K562 (cell line): ENCODE results near the gene ZNF358. TPM values are rescaled to one million over a fixed set of nuclear protein-coding genes. Genes with fewer than 3 reads are reported as not detected.

Source experiments
- ATAC-seq: fragments of 200-7000 bp; cut with Tn5 transposase; 3 replicates; pipeline ENCODE4 v1.9.1; 2020; ENCODE audit warnings: moderate library complexity
- BruUV-seq: library from RNA; stranded (reverse); fragments of 400-500 nt; replicated peaks from 2 replicates; lab custom pipeline; 2021; lab: Mats Ljungman, UMichigan
- CTCF ChIA-PET: fragments of 300-600 bp; formaldehyde crosslinking; extraction: SDS; loops from one replicate; lab custom pipeline; 2021; ENCODE audit warnings: low intra/inter-chr PET ratio; lab: Yijun Ruan, JAX
- POLR2A ChIA-PET: fragments of 300-600, 350-650 bp; sonication (Branson Sonifier 250); formaldehyde crosslinking; extraction: SDS; loops from one replicate; lab custom pipeline; 2021; ENCODE audit warnings: antibody characterized with exemption, inconsistent platforms; lab: Yijun Ruan, JAX
- DNase-seq, 4 experiments: peaks; one replicate each; pipeline versions ENCODE4 v3.0.0 to v3.0.0-alpha.2; 2011 to 2018; ENCODE audit warnings: low spot score in 3 of 4, mixed read lengths in 3 of 4; ENCODE audit errors: extremely low read depth in 1 of 4
- FAIRE-seq: peaks from 2 replicates; lab custom pipeline; 2011; peaks lifted over from hg19 to GRCh38; lab: Jason Lieb, UNC
- H2AFZ ChIP-seq: 2 replicates; pipeline ENCODE4 v1.6.0; 2011; ENCODE audit warnings: low read depth, low read length, control low read depth, inconsistent platforms
- H3K27ac ChIP-seq: fragments of 200-600 bp; 3 replicates; pipeline ENCODE4 v1.8.0; 2011; ENCODE audit warnings: low read depth, mild to moderate bottlenecking, control low read depth, inconsistent platforms, low read length, moderate library complexity, mixed read lengths; ENCODE audit errors: extremely low read depth
- H3K27me3 ChIP-seq, 2 experiments: fragments of 300-600 bp in 1 of 2; 2 replicates in 1 of 2; 3 replicates in 1 of 2; pipeline versions ENCODE4 v1.6.0 to v1.8.0; 2011; ENCODE audit warnings: inconsistent platforms in 2 of 2, low read length in 2 of 2, mild to moderate bottlenecking in 1 of 2, mixed read lengths in 1 of 2, moderate library complexity in 1 of 2; ENCODE audit not compliant: control insufficient read depth in 2 of 2, insufficient read depth in 2 of 2
- H3K36me3 ChIP-seq: fragments of 300-600 bp; 3 replicates; pipeline ENCODE4 v1.8.0; 2011; ENCODE audit warnings: mild to moderate bottlenecking, low read length, inconsistent platforms; ENCODE audit not compliant: control insufficient read depth, insufficient read depth
- H3K4me1 ChIP-seq, 2 experiments: fragments of 200-600 bp in 1 of 2; replicated peaks in 1 of 2; 2 replicates in 1 of 2; 3 replicates in 1 of 2; pipeline versions ENCODE4 v1.5.1 to v1.8.0; 2011; ENCODE audit warnings: inconsistent platforms in 2 of 2, low read length in 2 of 2, mild to moderate bottlenecking in 1 of 2, mixed read lengths in 1 of 2, moderate library complexity in 1 of 2; ENCODE audit not compliant: control insufficient read depth in 2 of 2, insufficient read depth in 2 of 2
- H3K4me2 ChIP-seq: 2 replicates; pipeline ENCODE4 v1.6.1; 2011; ENCODE audit warnings: low read length, control low read depth, inconsistent platforms, mixed read lengths; ENCODE audit not compliant: insufficient read depth
- H3K4me3 ChIP-seq: fragments of 200-600 bp; sonication (generic), shearing (Covaris generic); 2 replicates; pipeline ENCODE4 v1.5.1; 2016; ENCODE audit warnings: control low read depth, inconsistent platforms
- H3K79me2 ChIP-seq: fragments of 200-600 bp; 3 replicates; pipeline ENCODE4 v1.8.0; 2011; ENCODE audit warnings: low read length, inconsistent platforms; ENCODE audit not compliant: control insufficient read depth, insufficient read depth
- H3K9ac ChIP-seq, 2 experiments: 2 replicates each; pipeline versions ENCODE4 v1.6.0 to v1.6.1; 2011; ENCODE audit warnings: low read depth in 2 of 2, low read length in 2 of 2, control low read depth in 1 of 2, inconsistent platforms in 1 of 2, mild to moderate bottlenecking in 1 of 2, mixed read lengths in 1 of 2; ENCODE audit not compliant: insufficient read depth in 1 of 2
- H3K9me1 ChIP-seq: one replicate; pipeline ENCODE4 v1.6.0; 2011; ENCODE audit warnings: inconsistent platforms, mild to moderate bottlenecking, low read length, moderate library complexity; ENCODE audit not compliant: control insufficient read depth, insufficient read depth
- H3K9me3 ChIP-seq: replicated peaks from 2 replicates; pipeline ENCODE4 v1.5.1; 2011; ENCODE audit warnings: low read depth, low read length, inconsistent platforms; ENCODE audit not compliant: control insufficient read depth, insufficient read depth
- H4K20me1 ChIP-seq: replicated peaks from 2 replicates; pipeline ENCODE4 v1.6.1; 2011; ENCODE audit warnings: low read length, inconsistent platforms, mixed read lengths; ENCODE audit not compliant: control insufficient read depth, insufficient read depth
- BCOR ChIP-seq: fragments of 450-650 bp; IDR thresholded peaks from 2 replicates; pipeline ENCODE4 v1.6.1; 2016
- CEBPB ChIP-seq: fragments of 450-650 bp; IDR thresholded peaks from 2 replicates; pipeline ENCODE4 v1.6.1; 2016; ENCODE audit warnings: missing genetic modification characterization, missing compliant biosample characterization
- JUND ChIP-seq, 2 experiments: IDR thresholded peaks; 2 replicates in 1 of 2; 3 replicates in 1 of 2; pipeline ENCODE4 v1.6.1; 2011; ENCODE audit warnings: borderline replicate concordance in 2 of 2, low read depth in 2 of 2, low read length in 2 of 2, improper control_type of control experiment in 1 of 2, missing biosample characterization in 1 of 2, missing genetic modification characterization in 1 of 2, missing genetic modification reagents in 1 of 2
- KDM1A ChIP-seq, 2 experiments: fragments of 450-650 bp; IDR thresholded peaks; 2 replicates each; pipeline ENCODE4 v1.6.1; 2016; ENCODE audit warnings: mild to moderate bottlenecking in 2 of 2
- NFIC ChIP-seq: fragments of 450-650 bp; IDR thresholded peaks from 2 replicates; pipeline ENCODE4 v1.6.1; 2017; ENCODE audit warnings: mild to moderate bottlenecking, inconsistent platforms
- RBM25 ChIP-seq: fragments of 200-400 bp; formaldehyde crosslinking; IDR thresholded peaks from 2 replicates; pipeline ENCODE4 v1.6.1; 2018; ENCODE audit warnings: low read length, low read depth, moderate library complexity; ENCODE audit not compliant: severe bottlenecking
- TGIF2 ChIP-seq: sonication (generic); formaldehyde crosslinking; IDR thresholded peaks from 2 replicates; pipeline ENCODE4 v1.8.1; 2022; ENCODE audit warnings: mild to moderate bottlenecking, missing genetic modification reagents, moderate library complexity
- ZFP30 ChIP-seq: fragments of 250-450 bp; sonication (Bioruptor Pico); IDR thresholded peaks from 2 replicates; pipeline ENCODE4 v1.8.0; 2022; ENCODE audit warnings: moderate library complexity, mild to moderate bottlenecking, inconsistent platforms, borderline replicate concordance
- ZNF124 ChIP-seq: sonication (generic); formaldehyde crosslinking; IDR thresholded peaks from 2 replicates; pipeline ENCODE4 v1.8.1; 2022; ENCODE audit warnings: missing genetic modification reagents
- ZNF134 ChIP-seq: fragments of 250-450 bp; sonication (Bioruptor Pico); conservative IDR thresholded peaks from 2 replicates; pipeline ENCODE4 v1.4.0; 2020
- ZNF184 ChIP-seq: sonication (generic); formaldehyde crosslinking; IDR thresholded peaks from 2 replicates; pipeline ENCODE4 v1.5.0; 2020; ENCODE audit warnings: missing genetic modification reagents
- ZNF445 ChIP-seq: fragments of 250-450 bp; sonication (Bioruptor Pico); IDR thresholded peaks from 2 replicates; pipeline ENCODE4 v1.4.0; 2020; ENCODE audit warnings: low read depth, mild to moderate bottlenecking, moderate library complexity
- WGBS: fragments of 100-300 bp; shearing (Covaris generic); methylation state at CpG from one replicate; pipeline ENCODE4 v1.1.6; 2016; ENCODE audit warnings: low coverage, mixed read lengths; ENCODE audit not compliant: insufficient coverage; ENCODE audit errors: missing lambda C conversion rate; 5-methylcytosine and 5-hydroxymethylcytosine counted together
- in situ Hi-C: fragments of 300-500 bp; cut with MboI; formaldehyde crosslinking; loops from 4 replicates; pipeline ENCODE4 v1.15.0; 2018; ENCODE audit warnings: inconsistent platforms, mixed read lengths
- intact Hi-C: fragments of 100-400 bp; cut with micrococcal nuclease; formaldehyde crosslinking; loops from 2 replicates; pipeline ENCODE4 v1.14.2; 2022
- polyA plus RNA-seq, 8 experiments: library from polyadenylated mRNA; depleted of rRNA in 4 of 8; stranded (reverse) in 5 of 8; unstranded in 3 of 8; fragments of >200 nt; fragmentation: Nextera tagmentation in 2 of 8; fragmentation: Illumina TruSeq in 1 of 8; extraction: Ambion mirVana in 2 of 8; extraction: Trizol in 1 of 8; gene quantifications; 2 replicates each; pipeline versions ENCODE4 v1.2.1 to v1.2.3, GENCODE V29; 2011 to 2014; ENCODE audit warnings: inconsistent platforms in 1 of 8, missing spikeins in 1 of 8
- total RNA-seq, 7 experiments: library from RNA; depleted of rRNA in 6 of 7; stranded (reverse); fragments of >200 nt in 6 of 7; fragmentation: Illumina TruSeq in 2 of 7; extraction: Trizol in 2 of 7; gene quantifications; 2 replicates each; pipeline versions ENCODE4 v1.2.1 to v1.2.3, GENCODE V29; 2011 to 2021; ENCODE audit warnings: low replicate concordance in 1 of 7

ZNF358 gene
- total and polyA plus RNA-seq, 9 of the 15 experiments (the other 6 are each of a cell fraction or from before 2014, with no cell fraction given) = 0.04 to 17.2 (median 4.9) TPM

GRCh38 chr19:7522923-7523667, 7.2 kb downstream of the ZNF358 start (continued):
- TF ChIP-seq KDM1A (IDR thresholded peaks at IDR 0.05) (no peak), ZFP30 (CRISPR knock-in tag) (no peak), NFIC (peak; percentile 55; the same call in 1 of the 2 replicates)

- intact Hi-C loops = no loop called here
- no peak for DNase-seq
- Histone ChIP-seq H3K9me1 (no peaks in the 10 kb centered on the region), H3K9me3 (no peaks in the 10 kb centered on the region), H4K20me1 (no peaks in the 10 kb centered on the region), H3K27me3 (no peaks in the 10 kb centered on the region), H3K9ac (no peak overlapping the region), H3K79me2 (peaks cover 4% of the 10 kb centered on the region; the same call in 2 of the 3 replicates), H3K4me1 (peaks cover 6 to 43% of the 10 kb centered on the region in 2 experiments; a peak in 4 of 5 replicates), H3K36me3 (peaks cover 8% of the 10 kb centered on the region; the same call in 1 of the 3 replicates), H3K4me2 (no peak overlapping the region), H3K4me3 (no peak overlapping the region), H2AFZ (no peak overlapping the region), H3K27ac (no peak overlapping the region)
- in situ Hi-C loops = no loop called here
- CTCF ChIA-PET = no interaction called here
- POLR2A ChIA-PET = interaction anchor here (0.7 kb wide), 1 partner anchor 15 kb away, joined by 3 read pairs; no protein-coding TSS in a partner anchor
- BruUV-seq = no TSS peak
- WGBS = 64% methylated on average over 5 of the region's 5 CpGs
- no peak for ATAC-seq
- FAIRE-seq = no peak
- no peak for TF ChIP-seq ZNF124 (CRISPR knock-in tag)
- TF ChIP-seq CEBPB (tag) = no peak
- peak; percentile 56 for TF ChIP-seq BCOR
- TF ChIP-seq ZNF445 (CRISPR knock-in tag) = no peak
- no peak for TF ChIP-seq ZNF134 (CRISPR knock-in tag)
- no peak for TF ChIP-seq JUND (IDR thresholded peaks at IDR 0.05; ENCODE audit: borderline replicate concordance, low read depth, low read length)
- TF ChIP-seq JUND (tag; IDR thresholded peaks at IDR 0.05; ENCODE audit: borderline replicate concordance, low read depth, low read length) = no peak
- peak; percentile 76 for TF ChIP-seq RBM25
- no peak for TF ChIP-seq TGIF2 (CRISPR knock-in tag)
- no peak for TF ChIP-seq ZNF184
These were observed 8.6 kb downstream of the ZNF358 start for GRCh38 chr19:7524523-7524922.
